A549 (cell line): ENCODE data around the gene ATP8A2. TPM values are rescaled to one million over a fixed set of nuclear protein-coding genes. Genes with fewer than 3 reads are reported as not detected.

Source experiments
- ATAC-seq, 2 experiments: fragments of 200-7000 bp in 1 of 2; fragments of >200 bp in 1 of 2; cut with Nextera tagmentation in 1 of 2; cut with Tn5 transposase in 1 of 2; 3 replicates each; pipeline versions ENCODE4 v1.8.0 to v1.9.1; 2018 to 2020; ENCODE audit warnings: mild to moderate bottlenecking in 1 of 2, moderate library complexity in 1 of 2
- CTCF ChIA-PET: fragments of 300-600 bp; sonication (Branson Sonifier 250); formaldehyde crosslinking; extraction: SDS; loops from one replicate; lab custom pipeline; 2021; ENCODE audit warnings: antibody characterized with exemption, inconsistent platforms; lab: Yijun Ruan, JAX
- POLR2A ChIA-PET: fragments of 350-600 bp; formaldehyde crosslinking; extraction: SDS; loops from one replicate; lab custom pipeline; 2021; ENCODE audit warnings: antibody characterized with exemption, inconsistent platforms; lab: Yijun Ruan, JAX
- DNase-seq, 2 experiments: peaks; one replicate each; pipeline versions ENCODE4 v3.0.0 to v3.0.0-alpha.2; 2011 to 2016; ENCODE audit warnings: low read depth in 1 of 2, low spot score in 1 of 2
- FAIRE-seq: peaks from 2 replicates; lab custom pipeline; 2011; peaks lifted over from hg19 to GRCh38; lab: Jason Lieb, UNC
- H3K27ac ChIP-seq, 2 experiments: fragments of >200 bp; sonication (Bioruptor Twin); formaldehyde crosslinking; 3 replicates each; pipeline ENCODE4 v1.5.1; 2016 to 2017
- H3K4me1 ChIP-seq: fragments of >200 bp; sonication (Bioruptor Twin); formaldehyde crosslinking; 3 replicates; pipeline ENCODE4 v1.6.1; 2016
- H3K4me2 ChIP-seq: fragments of >200 bp; sonication (Bioruptor Twin); formaldehyde crosslinking; 3 replicates; pipeline ENCODE4 v1.6.1; 2016
- H3K4me3 ChIP-seq: fragments of >200 bp; sonication (Bioruptor Twin); formaldehyde crosslinking; 3 replicates; pipeline ENCODE4 v1.5.1; 2016
- H3K9me3 ChIP-seq: fragments of >200 bp; sonication (Bioruptor Twin); formaldehyde crosslinking; 3 replicates; pipeline ENCODE4 v1.6.1; 2016
- ATOH8 ChIP-seq: fragments of 250-450 bp; sonication (Bioruptor Pico); IDR thresholded peaks from 2 replicates; pipeline ENCODE4 v1.5.0; 2020; ENCODE audit warnings: low read depth, mild to moderate bottlenecking, moderate library complexity
- BHLHE40 ChIP-seq: IDR thresholded peaks from 2 replicates; pipeline ENCODE4 v1.6.1; 2012; ENCODE audit warnings: low read depth, low read length, inconsistent platforms
- CBX2 ChIP-seq: fragments of 200-600 bp; sonication (generic); IDR thresholded peaks from 2 replicates; pipeline ENCODE4 v1.6.1; 2016; ENCODE audit warnings: low read depth, mild to moderate bottlenecking, borderline replicate concordance
- CHD2 ChIP-seq: fragments of 150-350 bp; IDR thresholded peaks from 2 replicates; pipeline ENCODE4 v1.6.1; 2014; ENCODE audit warnings: low read length; ENCODE audit not compliant: partially characterized antibody
- E2F6 ChIP-seq: IDR thresholded peaks from 2 replicates; pipeline ENCODE4 v1.6.1; 2012; ENCODE audit warnings: low read depth, borderline replicate concordance
- EHF ChIP-seq: fragments of 250-450 bp; sonication (Bioruptor Pico); IDR thresholded peaks from 2 replicates; pipeline ENCODE4 v1.5.0; 2020; ENCODE audit warnings: mild to moderate bottlenecking
- FOSL2 ChIP-seq, 2 experiments: fragments of 450-650 bp in 1 of 2; fragments of >200 bp in 1 of 2; sonication (Bioruptor Twin) in 1 of 2; formaldehyde crosslinking; IDR thresholded peaks; 2 replicates each; pipeline versions ENCODE4 v1.5.0 to v1.6.1; 2016 to 2020; ENCODE audit warnings: mild to moderate bottlenecking in 1 of 2, moderate library complexity in 1 of 2
- KDM5A ChIP-seq: fragments of 200-600 bp; sonication (generic); IDR thresholded peaks from 2 replicates; pipeline ENCODE4 v1.6.1; 2016; ENCODE audit warnings: antibody characterized with exemption, mild to moderate bottlenecking
- NFE2L2 ChIP-seq: fragments of 150-350 bp; conservative IDR thresholded peaks from 2 replicates; pipeline ENCODE4 v1.6.1; 2014; ENCODE audit warnings: low read length
- PHF8 ChIP-seq: fragments of 200-600 bp; sonication (generic); IDR thresholded peaks from 2 replicates; pipeline ENCODE4 v1.6.1; 2016; ENCODE audit warnings: low read depth, mild to moderate bottlenecking, antibody characterized with exemption, moderate library complexity, borderline replicate concordance
- POLR2AphosphoS2 ChIP-seq: conservative IDR thresholded peaks from 2 replicates; pipeline ENCODE4 v1.6.1; 2012; ENCODE audit warnings: low read length, improper control_type of control experiment, inconsistent platforms
- RFX5 ChIP-seq: fragments of 450-650 bp; IDR thresholded peaks from 2 replicates; pipeline ENCODE4 v1.7.1; 2014; ENCODE audit warnings: antibody characterized with exemption, mild to moderate bottlenecking, moderate library complexity
- SREBF2 ChIP-seq: fragments of 450-650 bp; IDR thresholded peaks from 2 replicates; pipeline ENCODE4 v1.6.1; 2014; ENCODE audit warnings: mild to moderate bottlenecking, moderate library complexity
- TFCP2L1 ChIP-seq: fragments of 250-450 bp; sonication (Bioruptor Pico); IDR thresholded peaks from 2 replicates; pipeline ENCODE4 v1.5.0; 2021; ENCODE audit warnings: mild to moderate bottlenecking
- ZNF302 ChIP-seq: fragments of 250-450 bp; sonication (Bioruptor Pico); IDR thresholded peaks from 2 replicates; pipeline ENCODE4 v1.9.0; 2021; ENCODE audit warnings: inconsistent platforms, mild to moderate bottlenecking, moderate library complexity
- ZSCAN20 ChIP-seq: fragments of 250-450 bp; sonication (Bioruptor Pico); IDR thresholded peaks from 2 replicates; pipeline ENCODE4 v1.8.0; 2022; ENCODE audit warnings: mild to moderate bottlenecking, moderate library complexity
- WGBS: methylation state at CpG from one replicate; pipeline ENCODE4 v1.1.6; 2017; ENCODE audit errors: missing lambda C conversion rate; 5-methylcytosine and 5-hydroxymethylcytosine counted together
- polyA plus RNA-seq, 4 experiments: library from polyadenylated mRNA; depleted of rRNA in 3 of 4; stranded (reverse); fragments of >200 nt; fragmentation: RNase III in 1 of 4; extraction: RNeasy Plus Mini Kit Qiagen cat#74134 plus additional on column Dnase treatment in 1 of 4; gene quantifications; 2 replicates in 3 of 4; 3 replicates in 1 of 4; pipeline ENCODE4 v1.2.3, GENCODE V29; 2011 to 2017
- TF ChIP-seq, protein P1 (sequence below): fragments of 250-450 bp; sonication (Bioruptor Pico); IDR thresholded peaks from 2 replicates; pipeline ENCODE4 v1.5.0; 2021; ENCODE audit warnings: mild to moderate bottlenecking, moderate library complexity, borderline replicate concordance
- TF ChIP-seq, protein P2 (sequence below): fragments of 150-350 bp; IDR thresholded peaks from 2 replicates; pipeline ENCODE4 v1.6.1; 2014; ENCODE audit warnings: low read depth, mild to moderate bottlenecking, low read length
- TF ChIP-seq, protein P3 (sequence below): IDR thresholded peaks from 2 replicates; pipeline ENCODE4 v1.6.1; 2012
- TF ChIP-seq, protein P4 (sequence below): fragments of >200 bp; sonication (Bioruptor Twin); formaldehyde crosslinking; IDR thresholded peaks from 3 replicates; pipeline ENCODE4 v1.6.1; 2016

ATP8A2 gene
- polyA plus RNA-seq, 2 of the 4 experiments (the other 2 are of a cell fraction): 0.03 TPM; not detected in 1

DNA sequence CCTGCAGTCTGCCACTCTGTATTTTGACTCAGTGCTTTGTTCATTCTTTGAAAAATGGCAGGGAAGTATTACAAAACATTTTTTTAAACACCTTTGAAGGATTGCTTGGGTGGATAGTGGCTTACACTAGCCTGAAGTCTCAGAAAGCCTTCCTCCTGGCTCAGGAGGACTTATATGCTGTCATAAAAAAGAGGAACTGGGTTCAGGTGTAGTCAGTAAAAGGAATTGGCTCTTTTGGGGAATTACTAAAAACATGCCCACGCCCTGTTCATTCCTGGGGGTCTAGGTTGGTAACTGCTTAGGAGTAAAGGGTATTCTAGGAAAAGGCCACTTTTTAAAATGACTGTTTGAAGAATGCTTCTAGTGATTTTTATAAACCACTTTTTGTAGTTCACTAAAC is 493.2 kb downstream of the ATP8A2 start (continued):
- TF ChIP-seq PHF8 (no peak), CBX2 (no peak), NFE2L2 (no peak), EHF (CRISPR knock-in tag) (no peak)
- TF ChIP-seq, protein P1, sequence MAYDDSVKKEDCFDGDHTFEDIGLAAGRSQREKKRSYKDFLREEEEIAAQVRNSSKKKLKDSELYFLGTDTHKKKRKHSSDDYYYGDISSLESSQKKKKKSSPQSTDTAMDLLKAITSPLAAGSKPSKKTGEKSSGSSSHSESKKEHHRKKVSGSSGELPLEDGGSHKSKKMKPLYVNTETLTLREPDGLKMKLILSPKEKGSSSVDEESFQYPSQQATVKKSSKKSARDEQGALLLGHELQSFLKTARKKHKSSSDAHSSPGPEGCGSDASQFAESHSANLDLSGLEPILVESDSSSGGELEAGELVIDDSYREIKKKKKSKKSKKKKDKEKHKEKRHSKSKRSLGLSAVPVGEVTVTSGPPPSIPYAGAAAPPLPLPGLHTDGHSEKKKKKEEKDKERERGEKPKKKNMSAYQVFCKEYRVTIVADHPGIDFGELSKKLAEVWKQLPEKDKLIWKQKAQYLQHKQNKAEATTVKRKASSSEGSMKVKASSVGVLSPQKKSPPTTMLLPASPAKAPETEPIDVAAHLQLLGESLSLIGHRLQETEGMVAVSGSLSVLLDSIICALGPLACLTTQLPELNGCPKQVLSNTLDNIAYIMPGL: no peak
- TF ChIP-seq, protein P2, sequence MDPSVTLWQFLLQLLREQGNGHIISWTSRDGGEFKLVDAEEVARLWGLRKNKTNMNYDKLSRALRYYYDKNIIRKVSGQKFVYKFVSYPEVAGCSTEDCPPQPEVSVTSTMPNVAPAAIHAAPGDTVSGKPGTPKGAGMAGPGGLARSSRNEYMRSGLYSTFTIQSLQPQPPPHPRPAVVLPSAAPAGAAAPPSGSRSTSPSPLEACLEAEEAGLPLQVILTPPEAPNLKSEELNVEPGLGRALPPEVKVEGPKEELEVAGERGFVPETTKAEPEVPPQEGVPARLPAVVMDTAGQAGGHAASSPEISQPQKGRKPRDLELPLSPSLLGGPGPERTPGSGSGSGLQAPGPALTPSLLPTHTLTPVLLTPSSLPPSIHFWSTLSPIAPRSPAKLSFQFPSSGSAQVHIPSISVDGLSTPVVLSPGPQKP: no peak

DNA sequence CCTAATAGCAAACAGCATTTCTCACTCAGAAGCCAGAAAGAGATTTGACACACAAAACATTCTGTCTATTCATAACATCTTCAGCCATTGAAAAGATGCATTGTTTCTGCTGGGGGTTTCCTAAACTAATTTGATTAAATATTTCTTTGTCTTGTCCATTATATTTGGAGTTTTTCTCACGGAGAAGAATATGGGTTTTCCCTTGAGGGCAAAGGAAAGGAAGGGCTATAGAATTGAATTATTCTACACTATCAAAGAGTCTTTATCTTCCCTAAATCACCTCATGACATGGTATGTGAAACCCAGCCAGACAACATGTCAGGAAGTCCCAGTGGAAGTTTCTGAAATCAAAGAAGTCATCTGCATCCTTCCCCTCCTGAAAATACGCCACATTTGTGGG is 493.6 kb downstream of the ATP8A2 start:
- no peak for TF ChIP-seq ATOH8 (CRISPR knock-in tag)
- TF ChIP-seq, protein P3, sequence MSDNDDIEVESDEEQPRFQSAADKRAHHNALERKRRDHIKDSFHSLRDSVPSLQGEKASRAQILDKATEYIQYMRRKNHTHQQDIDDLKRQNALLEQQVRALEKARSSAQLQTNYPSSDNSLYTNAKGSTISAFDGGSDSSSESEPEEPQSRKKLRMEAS: no peak
- TF ChIP-seq TFCP2L1 (CRISPR knock-in tag): no peak
- TF ChIP-seq CHD2: no peak
- TF ChIP-seq POLR2AphosphoS2: no peak
- no peak for TF ChIP-seq SREBF2
- TF ChIP-seq, protein P4, sequence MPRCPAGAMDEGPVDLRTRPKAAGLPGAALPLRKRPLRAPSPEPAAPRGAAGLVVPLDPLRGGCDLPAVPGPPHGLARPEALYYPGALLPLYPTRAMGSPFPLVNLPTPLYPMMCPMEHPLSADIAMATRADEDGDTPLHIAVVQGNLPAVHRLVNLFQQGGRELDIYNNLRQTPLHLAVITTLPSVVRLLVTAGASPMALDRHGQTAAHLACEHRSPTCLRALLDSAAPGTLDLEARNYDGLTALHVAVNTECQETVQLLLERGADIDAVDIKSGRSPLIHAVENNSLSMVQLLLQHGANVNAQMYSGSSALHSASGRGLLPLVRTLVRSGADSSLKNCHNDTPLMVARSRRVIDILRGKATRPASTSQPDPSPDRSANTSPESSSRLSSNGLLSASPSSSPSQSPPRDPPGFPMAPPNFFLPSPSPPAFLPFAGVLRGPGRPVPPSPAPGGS: no peak
- no peak for TF ChIP-seq FOSL2 (IDR thresholded peaks at IDR 0.05)
- TF ChIP-seq FOSL2 (CRISPR knock-in tag; IDR thresholded peaks at IDR 0.05): no peak
- no peak for TF ChIP-seq ZSCAN20 (CRISPR knock-in tag)
- TF ChIP-seq, all 56 proteins: peak for 0
- FAIRE-seq: no peak
- Histone ChIP-seq H3K4me3 (no peak overlapping the region), H3K4me1 (no peaks in the 10 kb centered on the region), H3K4me2 (no peak overlapping the region), H3K27ac (no peak overlapping the region), H3K9me3 (no peaks in the 10 kb centered on the region)
- ChIA-PET POLR2A (no interaction called here), CTCF (no interaction called here)
- no peak for ATAC-seq
- no peak for DNase-seq
- WGBS: 0% methylated on average over 2 of the region's 2 CpGs

DNA sequence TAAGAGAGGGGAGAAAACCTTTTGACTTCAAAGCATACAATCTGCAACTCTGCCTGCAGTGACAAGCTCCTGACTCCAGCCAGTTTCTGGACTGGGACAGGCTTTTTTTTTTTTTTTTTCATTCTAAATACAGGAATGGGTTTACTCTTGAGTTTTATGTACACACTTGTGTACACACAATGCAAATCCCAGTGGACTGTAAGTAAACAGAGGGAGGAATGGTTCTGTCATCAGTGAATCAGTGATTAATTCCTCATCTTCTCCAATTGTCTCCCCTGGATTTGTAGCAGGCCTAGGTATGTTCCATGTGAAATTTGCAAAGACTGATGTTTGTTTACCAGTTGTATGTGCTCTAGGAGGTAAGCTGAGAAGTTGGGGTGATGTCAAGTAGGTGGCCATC is 495.3 kb downstream of the ATP8A2 start:
- ChIA-PET POLR2A (no interaction called here), CTCF (no interaction called here)
- TF ChIP-seq ZNF302 (CRISPR knock-in tag) (no peak), RFX5 (no peak), E2F6 (no peak), BHLHE40 (no peak), KDM5A (no peak)
- FAIRE-seq: no peak
- Histone ChIP-seq H3K4me1 (no peaks in the 10 kb centered on the region), H3K4me2 (no peak overlapping the region), H3K27ac (no peak overlapping the region), H3K4me3 (no peak overlapping the region), H3K9me3 (no peaks in the 10 kb centered on the region)
- no peak for DNase-seq
- no peak for ATAC-seq
